GDM1 (cell line): ENCODE measurements around the gene CENATAC.
"Not testable (repeated sequence)": the region's sequence is repeated elsewhere in the genome, so short reads cannot be mapped to it uniquely, and the experiment has no call there.

ENCODE experiments used
- DNase-seq: peaks from one replicate; lab custom pipeline; 2025; lab: John Stamatoyannopoulos, UW

CENATAC gene, protein sequence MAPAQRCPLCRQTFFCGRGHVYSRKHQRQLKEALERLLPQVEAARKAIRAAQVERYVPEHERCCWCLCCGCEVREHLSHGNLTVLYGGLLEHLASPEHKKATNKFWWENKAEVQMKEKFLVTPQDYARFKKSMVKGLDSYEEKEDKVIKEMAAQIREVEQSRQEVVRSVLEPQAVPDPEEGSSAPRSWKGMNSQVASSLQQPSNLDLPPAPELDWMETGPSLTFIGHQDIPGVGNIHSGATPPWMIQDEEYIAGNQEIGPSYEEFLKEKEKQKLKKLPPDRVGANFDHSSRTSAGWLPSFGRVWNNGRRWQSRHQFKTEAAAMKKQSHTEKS

DNA sequence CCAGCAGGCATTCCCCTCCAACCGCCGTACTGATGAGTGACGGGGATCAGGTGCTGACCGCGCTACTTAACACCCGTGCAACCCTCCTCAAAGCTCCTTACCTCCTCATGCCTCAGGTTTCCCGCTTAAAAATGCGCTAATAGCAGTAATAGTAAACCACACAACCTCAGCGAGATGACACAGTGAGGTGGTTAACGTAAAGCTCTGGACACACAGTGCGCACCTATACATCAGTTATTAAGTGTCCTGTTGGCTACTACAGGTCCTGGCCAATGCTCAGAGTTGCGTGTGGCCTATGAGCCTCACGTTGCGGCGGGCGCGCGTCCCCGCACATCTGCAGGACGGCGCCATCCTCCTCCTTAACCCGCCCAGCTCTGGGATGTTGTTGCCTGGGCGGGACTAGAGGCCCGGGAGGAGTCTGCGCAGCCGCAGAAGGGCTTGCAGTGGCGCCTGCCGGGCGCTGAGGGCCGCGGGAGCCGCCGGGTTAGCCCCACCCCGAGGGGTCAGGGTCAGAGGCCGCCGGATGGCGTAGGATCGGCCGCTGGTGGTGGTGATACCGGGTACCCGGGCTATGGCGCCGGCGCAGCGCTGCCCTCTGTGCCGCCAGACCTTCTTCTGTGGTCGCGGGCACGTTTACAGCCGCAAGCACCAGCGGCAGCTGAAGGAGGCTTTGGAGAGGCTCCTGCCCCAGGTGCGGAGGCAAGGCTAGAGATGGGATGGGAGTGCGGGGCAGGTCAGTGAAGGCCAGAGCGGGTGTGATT lies at the start of gene CENATAC:
Gene CENATAC, plus strand, starts transcription at position 512 of the 761 bp plus-strand sequence. Its CDS starts 60 bp downstream, at position 572.
- DNase-seq, result peak; percentile 86

DNA sequence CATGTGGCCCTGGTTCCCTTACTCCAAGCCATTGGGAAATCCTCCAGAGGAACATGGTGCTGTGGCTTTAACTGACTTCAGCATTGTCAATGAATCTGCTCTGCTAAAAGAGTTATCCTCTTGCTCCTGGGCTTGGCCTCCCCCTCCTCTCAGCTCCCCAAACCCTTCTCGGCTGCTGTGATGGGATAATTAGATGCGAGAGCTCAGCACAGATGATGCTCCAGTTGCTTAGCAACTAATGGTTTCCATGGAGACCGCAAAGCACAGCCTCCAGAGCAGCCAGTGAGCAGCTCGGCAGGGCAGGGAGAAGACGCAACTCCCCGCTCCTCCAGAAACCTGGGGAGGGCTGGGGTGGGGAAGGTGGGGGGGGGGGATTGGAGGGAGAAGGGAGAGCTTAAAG lies 44.7 kb upstream of the CENATAC start:
- DNase-seq, result no peak

DNA sequence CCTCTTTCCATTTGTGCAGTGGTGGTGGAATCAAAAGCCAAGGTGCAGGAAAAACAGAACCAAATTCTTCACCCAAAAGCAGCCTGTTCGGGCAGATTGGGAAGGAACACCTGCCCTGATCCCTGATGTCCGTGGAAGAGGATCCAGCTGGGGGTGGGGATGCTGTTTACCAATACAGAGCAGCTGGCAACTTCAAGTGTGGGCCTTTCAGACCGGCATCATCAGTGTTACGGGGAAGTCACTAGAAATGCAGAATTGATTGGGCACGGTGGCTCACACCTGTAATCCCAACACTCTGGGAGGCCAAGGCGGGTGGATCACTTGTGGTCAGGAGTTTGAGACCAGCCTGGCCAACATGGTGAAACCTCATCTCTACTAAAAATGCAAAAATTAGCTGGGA lies 44.0 kb upstream of the CENATAC start:
- DNase-seq, result not testable (repeated sequence)

DNA sequence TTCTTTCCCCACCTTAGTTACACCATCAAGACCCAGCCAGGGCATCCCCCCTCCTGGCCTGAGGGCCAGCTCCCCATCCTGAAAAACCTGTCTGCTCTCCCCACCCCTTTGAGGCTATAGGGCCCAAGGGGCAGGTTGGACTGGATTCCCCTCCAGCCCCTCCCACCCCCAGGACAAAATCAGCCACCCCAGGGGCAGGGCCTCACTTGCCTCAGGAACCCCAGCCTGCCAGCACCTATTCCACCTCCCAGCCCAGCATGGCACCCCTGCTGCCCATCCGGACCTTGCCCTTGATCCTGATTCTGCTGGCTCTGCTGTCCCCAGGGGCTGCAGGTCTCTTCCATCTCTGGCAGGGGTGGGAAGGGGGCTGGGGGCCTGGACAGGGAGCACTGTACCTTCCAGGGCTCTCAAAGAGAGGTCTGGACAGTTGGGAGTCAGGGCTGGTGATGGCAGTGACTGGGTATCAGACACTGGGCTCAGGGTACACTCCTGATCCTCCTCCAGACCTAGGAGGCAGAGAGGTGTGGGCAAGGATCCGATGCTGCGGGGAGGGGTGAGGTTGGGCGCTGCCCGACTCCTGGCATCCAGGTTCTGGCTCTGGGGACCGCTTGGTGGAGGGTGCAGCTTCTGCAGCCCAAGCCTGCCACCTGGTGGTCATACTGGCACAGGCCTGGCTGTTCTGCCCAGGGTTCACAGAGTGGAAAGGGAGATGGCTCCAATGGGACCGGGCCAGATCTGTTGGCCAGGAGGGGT lies 41.7 kb upstream of the CENATAC start, which contains the start of gene UPK2:
Gene UPK2, plus strand, starts transcription at position 205 of the 753 bp plus-strand sequence. Its CDS starts 53 bp downstream, at position 258.
- peak; percentile 75 for DNase-seq

DNA sequence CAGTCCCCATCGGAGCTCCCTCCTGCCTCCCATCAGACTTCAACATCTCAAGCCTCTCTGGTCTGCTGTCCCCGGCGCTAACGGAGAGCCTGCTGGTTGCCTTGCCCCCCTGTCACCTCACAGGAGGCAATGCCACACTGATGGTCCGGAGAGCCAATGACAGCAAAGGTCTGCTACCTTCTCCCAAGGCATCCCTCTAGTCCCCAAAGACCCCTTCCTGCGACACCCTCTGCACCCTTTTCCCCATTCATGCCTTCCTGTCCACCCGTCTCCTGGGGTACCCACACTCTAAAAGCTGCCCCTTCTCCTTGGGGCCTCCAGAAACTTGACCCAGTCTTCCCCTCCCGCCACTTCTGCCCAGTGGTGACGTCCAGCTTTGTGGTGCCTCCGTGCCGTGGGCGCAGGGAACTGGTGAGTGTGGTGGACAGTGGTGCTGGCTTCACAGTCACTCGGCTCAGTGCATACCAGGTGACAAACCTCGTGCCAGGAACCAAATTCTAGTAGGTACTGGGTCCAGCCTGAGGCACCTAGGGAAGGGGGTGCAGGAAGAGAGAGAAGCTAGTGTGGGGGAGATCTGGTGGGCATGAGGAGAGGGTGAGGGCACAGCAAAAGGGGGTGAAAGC lies 41.0 kb upstream of the CENATAC start:
- no peak for DNase-seq

DNA sequence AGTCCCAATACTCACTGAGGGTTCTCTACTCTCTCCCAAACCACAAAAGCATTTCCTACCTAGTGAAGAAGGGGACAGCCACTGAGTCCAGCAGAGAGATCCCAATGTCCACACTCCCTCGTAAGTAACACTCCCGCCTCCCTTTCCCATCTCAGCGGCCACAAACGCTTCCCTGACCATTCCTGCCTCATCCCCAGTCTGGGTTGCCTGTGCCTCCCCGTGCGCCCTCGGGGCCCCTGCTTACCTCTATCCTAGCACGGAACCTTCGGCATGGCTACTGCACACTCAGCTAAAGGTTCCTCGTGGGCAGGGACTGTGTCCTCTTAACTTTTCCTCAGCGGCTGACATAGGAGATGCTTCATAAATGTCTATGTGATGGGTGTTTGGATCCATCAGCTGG lies 40.4 kb upstream of the CENATAC start:
- DNase-seq, result no peak

DNA sequence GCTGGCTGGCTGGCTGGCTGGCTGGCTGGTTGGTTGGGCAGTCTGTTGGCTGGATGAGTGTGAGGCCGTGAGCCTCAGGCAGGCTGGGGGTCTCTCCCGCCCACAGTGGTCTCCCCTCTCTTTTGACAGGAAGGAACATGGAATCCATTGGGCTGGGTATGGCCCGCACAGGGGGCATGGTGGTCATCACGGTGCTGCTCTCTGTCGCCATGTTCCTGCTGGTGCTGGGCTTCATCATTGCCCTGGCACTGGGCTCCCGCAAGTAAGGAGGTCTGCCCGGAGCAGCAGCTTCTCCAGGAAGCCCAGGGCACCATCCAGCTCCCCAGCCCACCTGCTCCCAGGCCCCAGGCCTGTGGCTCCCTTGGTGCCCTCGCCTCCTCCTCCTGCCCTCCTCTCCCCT lies 40.0 kb upstream of the CENATAC start:
- no peak for DNase-seq

DNA sequence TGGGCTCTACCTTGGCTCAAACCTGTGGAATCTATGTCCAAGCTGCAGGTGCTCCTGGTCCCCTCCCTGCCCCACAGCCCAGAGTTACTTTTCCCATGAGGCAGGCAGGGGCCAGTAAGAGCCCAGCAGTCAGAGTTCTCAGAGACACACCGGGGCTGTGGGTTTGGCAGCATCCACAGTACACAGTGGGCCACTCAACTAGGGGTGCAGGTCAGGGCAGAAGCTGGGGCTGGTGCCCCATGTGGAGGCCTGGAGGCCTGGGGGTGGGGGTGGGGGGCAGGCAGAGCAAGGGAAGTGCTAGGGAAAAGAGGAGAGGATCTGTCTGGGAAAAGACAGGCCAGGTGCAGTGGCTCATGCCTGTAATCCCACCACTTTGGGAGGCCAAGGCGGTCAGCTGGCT lies 39.4 kb upstream of the CENATAC start:
- DNase-seq, result no peak

DNA sequence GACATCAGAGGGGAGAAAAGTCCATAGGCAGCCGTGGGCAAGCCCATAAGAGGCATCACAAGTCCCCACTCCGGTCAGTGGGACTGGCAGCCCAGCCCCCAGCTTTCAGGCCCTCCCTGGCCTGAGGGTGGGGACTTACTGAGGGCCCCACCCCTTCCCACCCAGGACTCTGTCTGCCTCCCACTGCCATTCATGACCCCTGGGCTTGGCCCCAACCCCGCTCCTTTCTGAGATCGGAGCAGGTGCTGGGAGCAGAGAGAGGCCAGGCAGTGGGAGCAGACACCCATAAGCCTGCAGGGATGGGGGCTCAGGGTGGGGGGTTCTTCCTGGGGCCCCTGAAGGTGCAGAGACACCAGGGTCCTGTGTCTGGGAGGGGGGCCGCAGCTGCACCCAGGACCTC lies 36.7 kb upstream of the CENATAC start:
- no peak for DNase-seq

DNA sequence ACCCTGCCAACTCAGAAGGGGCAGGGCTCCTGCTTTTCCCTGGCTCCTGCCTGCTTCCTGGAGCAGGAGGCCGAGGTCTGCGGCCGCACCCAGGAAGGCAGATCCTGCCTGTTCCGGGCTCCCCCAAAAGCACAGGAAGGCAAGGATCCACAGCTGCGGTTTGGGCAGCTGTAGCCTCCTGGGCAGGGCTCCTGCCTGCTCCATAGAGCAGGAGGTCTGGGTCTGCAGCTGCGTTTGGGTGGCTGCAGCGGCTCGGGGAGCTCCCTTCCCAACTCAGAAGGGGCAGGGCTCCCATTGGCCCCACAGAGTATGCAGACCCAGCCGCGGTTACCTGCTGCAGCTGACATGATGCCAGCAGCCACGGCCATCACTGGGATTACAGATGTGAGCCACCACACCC lies 36.3 kb upstream of the CENATAC start:
- no peak for DNase-seq

DNA sequence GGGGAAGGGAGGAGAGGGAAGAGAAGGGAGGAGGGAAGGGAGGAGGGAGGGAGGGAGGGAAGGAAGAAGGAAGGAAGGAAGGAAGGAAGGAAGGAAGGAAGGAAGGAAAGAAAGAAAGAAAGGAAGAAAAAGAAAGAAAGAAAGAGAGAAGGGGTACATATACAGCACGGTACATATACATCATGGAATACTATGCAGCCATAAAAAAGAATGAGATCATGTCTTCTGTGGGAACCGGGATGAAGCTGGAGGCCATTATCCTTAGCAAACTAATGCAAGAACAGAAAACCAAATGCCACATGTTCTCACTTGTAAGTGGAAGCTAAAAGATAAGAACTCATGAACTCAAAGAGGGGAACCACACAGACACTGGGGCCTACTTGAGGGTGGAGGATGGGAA lies 28.4 kb upstream of the CENATAC start:
- not testable (repeated sequence) for DNase-seq

DNA sequence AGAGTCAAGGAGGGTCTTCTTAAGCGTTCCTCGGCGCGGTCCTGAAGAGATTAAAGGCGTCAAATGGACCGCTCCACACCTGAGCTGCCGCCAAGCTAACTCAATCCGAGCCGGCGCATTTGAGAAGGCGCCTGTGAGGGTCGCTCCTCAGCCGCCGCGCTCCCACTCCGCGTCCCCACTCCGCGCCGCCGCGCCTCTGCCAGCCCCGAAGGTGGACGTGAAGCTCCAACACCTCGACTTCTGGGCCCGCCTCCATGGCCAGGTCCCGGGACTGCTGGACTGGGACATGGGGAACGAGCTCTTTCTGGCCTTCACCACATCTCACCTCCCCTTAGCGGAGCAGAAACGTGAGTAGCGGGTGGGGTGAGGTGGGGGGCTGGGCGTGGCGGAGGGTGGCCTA lies 26.3 kb upstream of the CENATAC start, which contains the start of gene FOXR1:
Gene FOXR1, plus strand, starts transcription at position 116 of the 400 bp plus-strand sequence. Its CDS starts 171 bp downstream, at position 287.
- no peak for DNase-seq

DNA sequence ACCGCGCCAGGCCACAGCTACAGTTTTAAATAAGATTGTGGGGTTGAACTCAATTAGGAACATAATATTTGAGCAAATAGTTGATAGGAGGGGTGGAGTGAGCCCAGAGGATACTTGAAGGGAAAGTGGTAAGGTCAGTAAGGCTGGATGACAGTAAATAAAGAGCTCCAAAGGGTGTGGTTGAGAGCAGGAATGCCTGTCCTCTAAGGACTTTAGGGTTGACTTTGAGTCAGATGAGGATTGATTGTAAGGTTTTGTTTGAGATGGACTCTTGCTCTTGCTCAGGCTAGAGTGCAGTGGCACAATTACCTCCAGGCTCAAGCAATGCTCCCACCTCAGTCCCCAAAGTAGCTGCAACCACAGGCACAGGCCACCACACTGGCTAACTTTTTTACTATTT lies 24.0 kb upstream of the CENATAC start:
- DNase-seq, result no peak

DNA sequence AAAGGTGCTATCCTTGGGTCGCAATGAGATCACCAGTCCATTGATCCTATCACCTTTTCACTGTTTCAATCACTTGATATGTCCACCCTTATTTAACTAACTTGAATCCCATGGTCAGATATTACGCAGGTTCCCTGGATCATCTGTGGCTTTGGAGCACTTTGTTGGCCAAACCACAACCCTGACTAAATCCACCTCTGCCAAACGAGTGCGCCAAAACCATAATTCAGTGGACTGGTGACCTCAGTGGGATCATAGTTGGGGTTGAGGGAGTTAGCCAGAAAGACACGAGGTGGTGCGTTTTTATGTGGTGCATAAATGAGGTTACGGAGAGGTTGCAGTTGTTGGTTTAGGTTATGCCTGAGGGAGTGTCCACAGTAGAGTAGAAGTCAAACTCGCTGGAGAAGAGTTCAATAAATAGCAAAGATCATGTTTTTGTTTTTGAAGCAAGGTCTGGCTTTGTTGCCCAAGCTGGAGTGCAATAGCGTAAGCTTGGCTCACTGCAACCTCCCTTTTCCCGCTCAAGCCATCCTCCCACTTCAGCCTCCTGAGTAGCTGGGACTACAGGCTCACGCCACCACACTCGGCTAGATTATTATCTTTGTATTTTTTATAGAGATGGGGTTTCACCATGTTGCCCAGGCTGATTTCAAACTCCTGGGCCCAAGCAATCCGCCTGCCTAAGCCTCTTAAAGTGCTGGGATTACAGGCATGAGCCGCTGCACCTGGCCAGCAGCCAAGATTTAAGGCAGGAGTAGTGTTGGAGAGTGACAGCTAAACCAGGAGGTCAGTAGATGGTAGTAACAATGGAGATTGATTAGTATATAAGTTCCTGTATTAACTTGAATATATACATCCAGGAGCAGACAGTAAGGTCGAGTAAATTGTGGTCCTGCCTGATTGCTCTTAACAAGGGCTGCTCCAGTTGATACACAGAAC lies 21.9 kb upstream of the CENATAC start:
- DNase-seq, result no peak

DNA sequence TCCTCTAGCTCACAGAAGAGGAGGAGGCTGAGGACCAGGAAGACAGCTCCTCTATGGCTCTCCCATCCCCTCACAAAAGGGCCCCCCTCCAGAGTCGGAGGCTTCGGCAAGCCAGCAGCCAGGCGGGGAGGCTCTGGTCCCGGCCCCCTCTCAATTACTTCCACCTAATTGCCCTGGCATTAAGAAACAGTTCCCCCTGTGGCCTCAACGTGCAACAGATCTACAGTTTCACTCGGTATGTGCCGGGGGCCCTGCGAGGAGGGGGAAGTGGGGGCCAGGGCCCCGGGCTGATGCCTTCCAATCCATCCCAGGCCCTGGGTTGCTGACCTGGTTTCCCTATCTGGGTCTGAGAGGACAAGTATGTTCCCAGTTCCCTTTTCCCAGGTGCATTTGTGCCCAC lies 18.5 kb upstream of the CENATAC start:
- no peak for DNase-seq

DNA sequence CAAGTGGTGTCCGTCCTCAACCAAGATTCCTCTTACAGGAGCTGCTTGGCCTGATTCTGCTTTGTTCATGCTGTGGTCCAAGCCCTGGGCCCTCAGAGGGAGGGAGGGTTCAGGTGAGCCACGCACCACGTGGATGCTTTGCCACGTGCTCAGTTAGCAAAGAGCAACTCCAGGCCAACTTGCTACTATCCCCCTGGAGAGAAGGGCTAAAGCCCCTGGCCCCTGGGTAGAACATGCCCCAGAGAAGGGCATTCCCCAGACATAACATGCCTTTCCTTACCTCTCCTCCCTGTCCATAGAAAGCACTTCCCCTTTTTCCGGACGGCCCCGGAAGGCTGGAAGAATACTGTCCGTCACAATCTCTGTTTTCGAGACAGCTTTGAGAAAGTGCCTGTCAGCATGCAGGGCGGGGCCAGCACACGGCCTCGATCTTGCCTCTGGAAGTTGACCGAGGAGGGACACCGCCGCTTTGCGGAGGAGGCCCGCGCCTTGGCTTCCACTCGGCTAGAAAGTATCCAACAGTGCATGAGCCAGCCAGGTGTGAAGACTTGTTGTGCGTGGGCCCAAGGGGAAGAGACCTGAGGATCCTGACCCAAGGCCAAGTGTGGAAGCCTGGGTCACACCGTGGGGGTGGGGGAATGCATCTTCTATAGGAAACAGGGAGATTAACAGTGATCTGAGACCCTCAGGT lies 17.6 kb upstream of the CENATAC start:
- DNase-seq, result no peak

DNA sequence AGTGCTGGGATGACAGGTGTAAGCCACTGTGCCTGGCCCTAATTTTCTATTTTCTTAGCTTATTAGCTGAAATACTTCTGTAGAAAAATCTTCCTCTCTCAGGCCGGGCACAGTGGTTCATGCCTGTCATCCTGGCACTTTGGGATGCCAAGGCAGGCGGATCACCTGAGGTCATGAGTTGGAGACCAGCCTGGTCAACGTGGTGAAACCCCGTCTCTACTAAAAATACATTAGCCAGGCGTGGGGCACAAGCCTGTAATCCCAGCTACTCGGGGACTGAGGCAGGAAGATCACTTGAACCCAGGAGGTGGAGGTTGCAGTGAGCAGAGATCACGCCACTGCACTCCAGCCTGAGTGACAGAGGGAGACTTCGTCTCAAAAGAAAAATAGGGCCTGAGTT lies 13.6 kb upstream of the CENATAC start:
- DNase-seq, result not testable (repeated sequence)

DNA sequence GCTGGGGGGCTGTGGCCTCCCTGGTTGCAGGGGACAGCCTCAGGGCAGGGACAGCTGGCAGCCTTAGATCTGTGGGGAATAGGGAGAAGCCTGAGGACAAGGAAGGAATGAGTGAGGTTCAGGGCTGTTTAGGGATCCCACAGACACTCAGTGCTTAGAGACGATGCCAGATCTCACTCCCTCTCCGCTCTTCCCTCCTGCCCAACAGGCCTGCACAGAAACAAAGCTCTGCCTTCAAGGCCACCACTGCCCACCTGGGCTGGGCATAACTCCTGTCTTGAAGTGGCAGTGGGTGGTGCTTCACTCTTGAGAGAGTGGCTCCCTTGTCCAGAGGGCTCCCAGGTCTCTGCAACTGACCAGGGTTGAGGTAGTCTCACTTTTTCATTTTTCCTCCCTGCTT lies 13.1 kb upstream of the CENATAC start:
- no peak for DNase-seq

DNA sequence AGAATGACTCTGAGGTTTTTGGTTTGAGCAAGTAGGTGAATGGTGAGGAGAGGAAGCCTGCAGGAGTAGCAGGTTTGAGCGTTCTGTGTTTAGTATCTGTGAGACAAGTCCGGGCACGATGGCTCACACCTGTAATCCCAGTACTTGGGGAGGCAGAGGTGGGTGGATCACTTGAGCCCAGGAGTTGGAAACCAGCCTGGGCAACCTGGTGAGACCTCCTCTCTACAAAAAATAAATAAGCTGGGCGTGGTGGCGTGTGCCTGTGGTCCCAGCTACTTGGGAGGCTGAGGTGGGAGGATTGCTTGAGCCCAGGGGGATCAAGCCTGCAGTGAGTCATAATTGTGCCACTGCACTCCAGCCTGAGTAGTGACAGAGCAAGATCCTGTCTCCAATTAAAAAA lies 9.7 kb upstream of the CENATAC start:
- no peak for DNase-seq

DNA sequence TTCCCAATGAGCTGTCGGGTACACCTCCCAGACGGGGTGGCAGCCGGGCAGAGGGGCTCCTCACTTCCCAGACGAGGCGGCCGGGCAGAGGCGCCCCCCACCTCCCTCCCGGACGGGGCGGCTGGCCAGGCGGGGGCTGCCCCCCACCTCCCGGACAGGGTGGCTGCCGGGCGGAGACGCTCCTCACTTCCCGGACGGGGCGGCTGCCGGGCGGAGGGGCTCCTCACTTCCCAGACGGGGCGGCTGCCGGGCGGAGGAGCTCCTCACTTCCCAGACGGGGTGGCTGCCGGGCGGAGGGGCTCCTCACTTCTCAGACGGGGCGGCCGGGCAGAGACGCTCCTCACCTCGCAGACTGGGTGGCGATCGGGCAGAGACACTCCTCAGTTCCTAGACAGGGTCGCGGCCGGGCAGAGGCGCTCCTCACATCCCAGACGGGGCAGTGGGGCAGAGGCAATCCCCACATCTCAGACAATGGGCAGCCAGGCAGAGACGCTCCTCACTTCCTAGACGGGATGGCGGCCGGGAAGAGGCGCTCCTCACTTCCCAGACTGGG lies 6.4 kb upstream of the CENATAC start:
- not testable (repeated sequence) for DNase-seq
